Measurements from ENCODE around the gene KRTAP4-8.
"Not testable (repeated sequence)": the region's sequence is repeated elsewhere in the genome, so short reads cannot be mapped to it uniquely, and the experiment has no call there.

DNA sequence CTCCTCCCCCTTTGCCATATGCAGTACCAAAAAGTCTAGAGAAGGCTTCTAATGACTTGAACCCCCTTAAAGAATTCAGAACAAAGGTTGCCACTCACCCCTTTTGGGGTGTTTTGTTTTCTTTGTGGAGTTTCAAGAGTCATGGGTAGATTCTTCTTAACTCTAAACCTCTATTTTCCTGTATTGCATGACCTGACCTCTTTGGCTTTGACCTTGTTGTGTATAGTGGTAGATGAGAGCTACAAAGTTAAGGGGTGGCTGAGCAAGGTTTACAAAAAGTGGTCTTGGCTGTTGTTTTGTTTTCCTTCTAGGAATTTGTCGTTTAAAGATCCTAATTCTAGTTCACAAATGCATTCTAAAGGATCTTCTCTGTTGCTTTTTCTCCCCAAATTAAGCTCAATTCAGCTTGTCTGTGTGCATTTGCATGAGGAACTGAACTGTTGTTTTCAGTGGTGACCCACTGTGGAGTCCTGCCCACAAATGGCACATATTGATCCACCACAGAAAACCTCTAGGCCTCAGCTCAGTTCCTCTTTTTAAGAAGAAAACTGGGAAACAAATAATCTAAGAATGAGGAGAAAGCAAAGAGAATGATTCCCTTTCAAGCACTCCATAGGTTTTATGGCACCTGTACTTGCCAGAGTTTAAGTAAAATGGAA is 10.9 kb upstream of the KRTAP4-8 start:
- not testable (repeated sequence) for TF ChIP-seq CTCF (conservative IDR thresholded peaks at IDR 0.05; ENCODE audit: low read length); EZH2phosphoT487 (IDR thresholded peaks at IDR 0.05; ENCODE audit: borderline replicate concordance, low read depth, low read length)

Measured in OCI-LY7 (cell line).